ENCODE results near the gene MAN2B2. TPM values are rescaled to one million over a fixed set of nuclear protein-coding genes. Genes with fewer than 3 reads are reported as not detected.
A peak's percentile ranks its signal among the peaks of the same experiment; 100 is the strongest.

The MAN2B2 gene
- total and polyA plus RNA-seq, 9 of the 15 experiments (the other 6 are each of a cell fraction or from before 2014, with no cell fraction given): 0.21 to 8.8 (median 3.7) TPM

GRCh38 chr4:6574747-6575502 lies at the start of gene MAN2B2 (continued):
- TF ChIP-seq ZNF609 (CRISPR knock-in tag; IDR thresholded peaks at IDR 0.05; ENCODE audit: borderline replicate concordance): 0 out of 2 replicates have a peak, but pooled peaks have one; percentile 25
- TF ChIP-seq CBX1 (IDR thresholded peaks at IDR 0.05; ENCODE audit: low read depth): peak; percentile 46; the same call in 1 of the 2 replicates
- TF ChIP-seq CXXC5 (CRISPR knock-in tag; IDR thresholded peaks at IDR 0.05): peak; percentile 57
- TF ChIP-seq TOE1 (IDR thresholded peaks at IDR 0.05; ENCODE audit: borderline replicate concordance): peak; percentile 93
- TF ChIP-seq TOE1 (CRISPR knock-in tag; IDR thresholded peaks at IDR 0.05; ENCODE audit: borderline replicate concordance, low read depth): no peak
- TF ChIP-seq YBX1 (IDR thresholded peaks at IDR 0.05): no peak
- TF ChIP-seq E2F4 (CRISPR knock-in tag; IDR thresholded peaks at IDR 0.05; ENCODE audit: low read depth): peak; percentile 18; the same call in 1 of the 2 replicates
- peak; percentile 13; the same call in 1 of the 2 replicates for TF ChIP-seq RREB1 (CRISPR knock-in tag; IDR thresholded peaks at IDR 0.05)
- peak; percentile 60 for TF ChIP-seq NEUROD1 (IDR thresholded peaks at IDR 0.05; ENCODE audit: borderline replicate concordance, low read depth, low read length, partially characterized antibody)
- TF ChIP-seq CHCHD3 (CRISPR knock-in tag; IDR thresholded peaks at IDR 0.05): no peak
- no peak for TF ChIP-seq CHAMP1 (IDR thresholded peaks at IDR 0.05)
- TF ChIP-seq RB1 (IDR thresholded peaks at IDR 0.05; ENCODE audit: low read depth): peak; percentile 60

Data from K562 (cell line).